ENCODE data around the gene REPS2. TPM values are rescaled to one million over a fixed set of nuclear protein-coding genes. Genes with fewer than 3 reads are reported as not detected.

The REPS2 gene
- total RNA-seq, 1 donor from 2014 or later: 4.1 TPM

- no peaks in the 10 kb centered on the region for H3K4me1 Mint-ChIP-seq
- H3K27ac ChIP-seq: no peak overlapping the region
- no peaks in the 10 kb centered on the region for H3K9me3 ChIP-seq (ENCODE audit: low read depth)
- no peak for DNase-seq (ENCODE audit: low spot score)
- H3K27me3 Mint-ChIP-seq (ENCODE audit: insufficient read depth, low read depth): peaks cover 3% of the 10 kb centered on the region
- TF ChIP-seq EZH2phosphoT487 (IDR thresholded peaks at IDR 0.05) (no peak), EZH2 (IDR thresholded peaks at IDR 0.05) (no peak), CTCF (IDR thresholded peaks at IDR 0.05) (no peak)
- H2AFZ ChIP-seq (replicated peaks): no peak overlapping the region
- no peaks in the 10 kb centered on the region for H3K4me1 ChIP-seq
- H3K36me3 ChIP-seq: no peaks in the 10 kb centered on the region
- no peaks in the 10 kb centered on the region for H3F3A ChIP-seq (ENCODE audit: low read depth)
- no peak overlapping the region for H3K4me3 ChIP-seq
- no peak overlapping the region for H3K4me3 Mint-ChIP-seq
- no peaks in the 10 kb centered on the region for H3K36me3 Mint-ChIP-seq
- no peak overlapping the region for H3K27ac Mint-ChIP-seq
- no peaks in the 10 kb centered on the region for H3K79me2 ChIP-seq (ENCODE audit: low read depth)
- H4K20me1 ChIP-seq (ENCODE audit: low read depth): no peaks in the 10 kb centered on the region
- H3K9me3 Mint-ChIP-seq: no peaks in the 10 kb centered on the region
- H3K4me2 ChIP-seq: no peak overlapping the region
- no peak overlapping the region for H3K9ac ChIP-seq
- no peaks in the 10 kb centered on the region for H3K27me3 ChIP-seq
Measured at GRCh38 chrX:17095161-17095560, 148.7 kb downstream of the REPS2 start.

DNA sequence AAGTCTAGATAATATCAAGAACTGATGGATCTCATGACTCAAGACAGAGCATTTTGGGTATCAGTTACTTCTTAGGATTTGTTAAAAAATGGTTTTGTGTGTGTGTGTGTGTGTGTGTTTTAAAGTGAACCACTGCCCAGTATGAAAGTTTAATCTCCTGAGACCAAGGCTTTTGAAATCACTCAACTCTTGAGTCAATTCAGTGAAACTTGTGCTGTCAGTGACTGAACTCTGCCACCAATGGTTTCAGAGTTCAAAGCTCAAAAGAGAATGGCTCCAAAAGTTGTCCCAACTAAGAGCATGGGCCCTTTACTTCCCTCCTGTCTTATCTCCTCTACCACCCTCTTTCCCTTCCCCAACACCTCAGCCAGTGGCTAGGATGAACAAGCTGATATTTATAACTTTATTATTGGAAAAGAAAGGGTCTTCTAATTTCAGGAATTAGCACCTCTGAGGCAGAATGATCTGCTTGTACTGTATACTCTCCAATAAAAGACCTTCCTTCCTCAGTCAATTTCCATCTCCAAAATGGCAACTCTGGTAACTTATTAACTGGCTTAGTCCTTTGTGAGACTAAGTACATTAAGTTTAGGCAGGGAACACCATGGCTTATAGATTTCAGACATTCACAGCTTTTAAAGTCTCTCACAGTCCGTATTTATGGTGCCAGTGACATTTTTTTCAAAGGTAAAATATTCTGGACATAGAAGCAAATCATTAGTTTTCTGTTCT lies 152.2 kb downstream of the REPS2 start:
- Histone ChIP-seq H3K36me3 (no peaks in the 10 kb centered on the region), H3K27ac (no peak overlapping the region), H3F3A (ENCODE audit: low read depth) (no peaks in the 10 kb centered on the region), H2AFZ (replicated peaks) (no peak overlapping the region), H3K27me3 (no peaks in the 10 kb centered on the region), H3K4me1 (no peaks in the 10 kb centered on the region), H3K9me3 (ENCODE audit: low read depth) (no peaks in the 10 kb centered on the region), H3K4me2 (no peak overlapping the region), H4K20me1 (ENCODE audit: low read depth) (no peaks in the 10 kb centered on the region), H3K4me3 (no peak overlapping the region), H3K79me2 (ENCODE audit: low read depth) (no peaks in the 10 kb centered on the region), H3K9ac (no peak overlapping the region)
- no peak overlapping the region for H3K4me3 Mint-ChIP-seq
- TF ChIP-seq EZH2phosphoT487 (IDR thresholded peaks at IDR 0.05): no peak
- TF ChIP-seq CTCF (IDR thresholded peaks at IDR 0.05): no peak
- no peak for TF ChIP-seq EZH2 (IDR thresholded peaks at IDR 0.05)
- no peaks in the 10 kb centered on the region for H3K9me3 Mint-ChIP-seq
- H3K36me3 Mint-ChIP-seq: no peaks in the 10 kb centered on the region
- DNase-seq (ENCODE audit: low spot score): no peak
- H3K27me3 Mint-ChIP-seq (ENCODE audit: insufficient read depth, low read depth): no peaks in the 10 kb centered on the region
- H3K27ac Mint-ChIP-seq: no peak overlapping the region
- H3K4me1 Mint-ChIP-seq: peaks cover 4% of the 10 kb centered on the region

DNA sequence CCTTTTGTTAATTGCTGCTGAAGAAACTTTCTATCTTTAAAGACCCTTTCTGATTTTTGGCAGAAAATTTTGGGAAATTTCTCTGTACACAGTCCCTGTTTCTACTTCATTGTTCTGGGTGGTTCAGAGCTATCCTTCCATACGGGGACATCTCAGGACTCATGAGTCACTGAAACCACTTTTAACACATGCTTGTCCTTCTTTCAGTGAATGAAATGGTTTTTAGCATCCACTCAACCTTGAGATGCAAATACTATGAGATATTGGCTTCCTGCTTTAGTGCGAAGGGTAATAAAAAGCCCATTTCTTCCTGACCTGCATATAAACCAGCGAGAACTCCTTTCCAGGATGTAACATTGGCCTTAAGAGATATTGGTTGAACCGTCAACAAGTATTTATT lies 158.0 kb downstream of the REPS2 start:
- Histone ChIP-seq H3F3A (ENCODE audit: low read depth) (no peaks in the 10 kb centered on the region), H3K4me3 (no peak overlapping the region), H4K20me1 (ENCODE audit: low read depth) (no peaks in the 10 kb centered on the region), H2AFZ (replicated peaks) (no peak overlapping the region), H3K27ac (no peak overlapping the region), H3K4me1 (no peaks in the 10 kb centered on the region), H3K79me2 (ENCODE audit: low read depth) (no peaks in the 10 kb centered on the region), H3K4me2 (no peak overlapping the region), H3K9ac (no peak overlapping the region), H3K36me3 (no peaks in the 10 kb centered on the region), H3K9me3 (ENCODE audit: low read depth) (no peaks in the 10 kb centered on the region), H3K27me3 (no peaks in the 10 kb centered on the region)
- H3K36me3 Mint-ChIP-seq: no peaks in the 10 kb centered on the region
- peaks cover 4% of the 10 kb centered on the region for H3K4me1 Mint-ChIP-seq
- no peak overlapping the region for H3K4me3 Mint-ChIP-seq
- no peak overlapping the region for H3K27ac Mint-ChIP-seq
- DNase-seq (ENCODE audit: low spot score): no peak
- no peak for TF ChIP-seq CTCF (IDR thresholded peaks at IDR 0.05)
- no peak for TF ChIP-seq EZH2phosphoT487 (IDR thresholded peaks at IDR 0.05)
- H3K9me3 Mint-ChIP-seq: no peaks in the 10 kb centered on the region
- no peaks in the 10 kb centered on the region for H3K27me3 Mint-ChIP-seq (ENCODE audit: insufficient read depth, low read depth)
